Stimulated activated effector memory CD8-positive, alpha-beta T cell treated with anti-CD3 and anti-CD28 coated beads, Interleukin-12 subunit alpha, Interleukin-12 subunit beta, amount 100 ng/mL, for 72 hours (primary cell): Measurements from ENCODE around the gene AKR1D1.

ENCODE experiments used
- ATAC-seq: fragments of 150-1000 bp; cut with Tn5 transposase; 2 replicates; pipeline ENCODE4 v1.10.0; 2021
- DNase-seq, 2 donors: peaks; one replicate each; pipeline ENCODE4 v3.0.0; 2021 to 2022; ENCODE audit warnings: low spot score in 2 of 2
- H3K27ac Mint-ChIP-seq: one replicate; pipeline ENCODE4 v1.8.0; 2022; ENCODE audit warnings: mild to moderate bottlenecking, mixed read lengths
- H3K36me3 Mint-ChIP-seq: one replicate; pipeline ENCODE4 v1.8.0; 2022; ENCODE audit warnings: mild to moderate bottlenecking, mixed read lengths
- H3K4me1 Mint-ChIP-seq: one replicate; pipeline ENCODE4 v1.8.0; 2022; ENCODE audit warnings: mixed read lengths
- H3K4me3 Mint-ChIP-seq: one replicate; pipeline ENCODE4 v1.8.0; 2022; ENCODE audit warnings: mild to moderate bottlenecking, mixed read lengths
- H3K9me3 Mint-ChIP-seq: one replicate; pipeline ENCODE4 v1.8.0; 2022; ENCODE audit warnings: mixed read lengths

The AKR1D1 gene

GRCh38 chr7:138158739-138159528 is 82.7 kb downstream of the AKR1D1 start:
- Mint-ChIP-seq H3K4me3 (no peak overlapping the region), H3K4me1 (no peaks in the 10 kb centered on the region), H3K27ac (no peak overlapping the region), H3K36me3 (no peaks in the 10 kb centered on the region), H3K9me3 (peaks cover under 1% of the 10 kb centered on the region)
- no peak for ATAC-seq
- DNase-seq = no peak

DNA sequence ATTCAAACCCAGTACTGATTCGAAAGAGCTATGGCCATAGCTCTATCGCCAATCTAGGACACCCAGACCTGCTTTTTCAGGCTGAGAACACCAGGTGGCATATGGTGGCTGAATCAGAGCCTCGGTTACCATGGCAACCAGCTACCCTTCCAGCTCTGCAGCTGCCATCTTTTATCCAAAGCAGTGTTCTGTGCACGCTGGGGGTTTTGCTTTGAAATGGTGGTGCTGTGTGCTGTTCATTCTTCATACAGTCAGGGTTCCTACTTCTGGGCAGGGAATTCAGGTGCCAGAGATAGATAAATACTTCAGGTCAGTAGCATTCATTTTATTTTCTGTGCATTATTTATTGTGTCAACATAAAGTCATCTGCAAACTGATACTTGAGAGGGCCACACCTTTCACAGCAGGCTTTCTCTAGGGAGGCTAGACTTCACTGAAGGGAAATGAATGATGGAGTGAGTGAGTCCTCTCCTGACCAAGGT is 85.4 kb downstream of the AKR1D1 start:
- no peaks in the 10 kb centered on the region for H3K4me1 Mint-ChIP-seq
- ATAC-seq = peak; percentile 92
- H3K4me3 Mint-ChIP-seq = no peak overlapping the region

GRCh38 chr7:138162236-138162635 is 86.0 kb downstream of the AKR1D1 start:
- H3K4me3 Mint-ChIP-seq = no peak overlapping the region
- ATAC-seq (no peak), DNase-seq (no peak)
- H3K4me1 Mint-ChIP-seq = no peaks in the 10 kb centered on the region
- H3K27ac Mint-ChIP-seq = no peak overlapping the region
- peaks cover 6% of the 10 kb centered on the region for H3K9me3 Mint-ChIP-seq
- H3K36me3 Mint-ChIP-seq = no peaks in the 10 kb centered on the region

More for the DNA sequence above, 85.4 kb downstream of the AKR1D1 start:
- no peak overlapping the region for H3K27ac Mint-ChIP-seq
- DNase-seq = peak; percentile 28 to 76
- peaks cover 6% of the 10 kb centered on the region for H3K9me3 Mint-ChIP-seq
- H3K36me3 Mint-ChIP-seq = no peaks in the 10 kb centered on the region

DNA sequence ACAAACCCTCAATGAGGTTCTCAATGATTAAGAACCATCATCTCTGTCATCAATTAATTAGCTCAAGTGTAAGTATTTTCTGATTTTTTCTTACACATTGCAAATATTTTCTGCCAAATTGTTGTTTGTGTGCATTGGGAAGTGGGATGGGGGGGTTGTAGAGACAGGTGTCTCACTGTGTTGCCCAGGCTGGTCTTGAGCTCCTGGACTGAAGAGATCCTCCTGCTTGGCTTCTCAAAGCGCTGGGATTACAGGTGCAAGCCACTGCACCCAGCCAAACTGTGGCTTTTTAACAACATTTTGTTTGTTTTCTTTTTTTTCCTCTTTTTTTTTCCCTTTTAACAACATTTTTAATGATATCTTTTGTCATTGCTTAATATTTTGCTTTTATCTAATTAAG is 87.5 kb downstream of the AKR1D1 start:
- peaks cover 6% of the 10 kb centered on the region for H3K9me3 Mint-ChIP-seq
- no peak overlapping the region for H3K27ac Mint-ChIP-seq
- H3K4me1 Mint-ChIP-seq = no peaks in the 10 kb centered on the region
- no peaks in the 10 kb centered on the region for H3K36me3 Mint-ChIP-seq
- DNase-seq = no peak
- ATAC-seq = no peak
- H3K4me3 Mint-ChIP-seq = no peak overlapping the region

DNA sequence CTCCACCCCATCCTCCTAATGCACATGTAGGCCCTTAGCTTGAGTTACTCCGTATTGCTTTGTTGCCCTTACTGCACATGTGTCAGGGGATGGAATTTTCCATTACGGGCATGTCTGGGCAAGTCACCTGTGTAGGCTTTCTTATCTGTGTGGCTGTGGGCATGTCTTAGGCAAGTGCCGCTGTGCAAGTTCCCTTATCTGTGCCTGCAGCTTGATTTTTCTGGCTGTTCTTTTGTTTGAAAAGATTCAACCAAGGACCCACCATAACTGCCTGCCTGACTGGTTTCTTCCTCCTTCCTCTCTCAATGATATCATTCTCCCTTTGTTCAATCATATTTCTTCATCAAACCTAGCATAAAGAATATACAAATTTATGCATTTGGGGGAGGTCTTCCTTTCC is 88.5 kb downstream of the AKR1D1 start:
- Mint-ChIP-seq H3K27ac (no peak overlapping the region), H3K36me3 (no peaks in the 10 kb centered on the region), H3K4me3 (no peak overlapping the region), H3K4me1 (no peaks in the 10 kb centered on the region), H3K9me3 (peaks cover 6% of the 10 kb centered on the region)
- no peak for DNase-seq
- ATAC-seq = no peak

DNA sequence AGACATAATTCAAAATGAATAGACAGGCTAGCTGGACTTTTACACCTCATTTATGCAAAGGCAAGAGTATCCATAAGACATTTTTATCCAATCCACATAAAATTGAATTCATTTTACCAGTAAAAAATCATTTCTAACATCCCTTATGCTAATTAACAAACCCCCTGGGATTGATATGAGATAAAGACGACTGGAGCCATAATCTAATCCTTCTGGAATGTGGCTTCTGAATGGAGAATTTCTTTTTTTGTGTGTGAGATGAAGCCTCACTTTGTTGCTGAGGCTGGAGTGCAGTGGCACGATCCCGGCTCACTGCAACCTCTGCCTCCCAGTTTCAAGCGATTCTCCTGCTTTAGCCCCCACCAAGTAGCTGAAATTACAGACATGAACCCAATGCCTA is 90.4 kb downstream of the AKR1D1 start:
- Mint-ChIP-seq H3K4me3 (no peak overlapping the region), H3K4me1 (peaks cover 6% of the 10 kb centered on the region), H3K9me3 (peaks cover 6% of the 10 kb centered on the region), H3K36me3 (no peaks in the 10 kb centered on the region), H3K27ac (no peak overlapping the region)
- no peak for ATAC-seq
- DNase-seq = no peak

GRCh38 chr7:138167222-138167621 is 91.0 kb downstream of the AKR1D1 start:
- DNase-seq (no peak), ATAC-seq (no peak)
- H3K9me3 Mint-ChIP-seq = peaks cover 6% of the 10 kb centered on the region
- no peak overlapping the region for H3K4me3 Mint-ChIP-seq
- H3K27ac Mint-ChIP-seq = no peak overlapping the region
- H3K4me1 Mint-ChIP-seq = peaks cover 6% of the 10 kb centered on the region
- no peaks in the 10 kb centered on the region for H3K36me3 Mint-ChIP-seq

DNA sequence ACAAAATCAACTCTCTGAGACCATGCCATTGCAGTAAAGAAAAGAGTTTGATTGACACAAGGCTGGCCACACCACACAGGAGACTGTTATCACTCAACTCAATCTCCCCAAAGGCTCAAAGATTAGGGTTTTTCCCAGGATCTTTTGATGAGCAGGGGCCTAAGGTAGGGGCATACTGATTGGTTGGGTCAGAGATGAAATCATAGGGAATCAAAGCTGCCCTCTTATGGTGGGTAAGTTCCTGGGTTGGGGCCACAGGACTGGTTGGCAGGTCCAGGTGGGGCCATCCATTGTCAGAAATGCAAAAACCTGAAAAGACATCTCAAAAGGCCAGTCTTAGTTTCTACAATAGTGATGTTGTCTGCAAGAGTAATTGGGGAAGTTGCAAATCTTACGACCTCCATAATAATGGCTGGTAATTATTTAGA is 91.6 kb downstream of the AKR1D1 start:
- Mint-ChIP-seq H3K36me3 (no peaks in the 10 kb centered on the region), H3K4me3 (no peak overlapping the region), H3K9me3 (peaks cover 6% of the 10 kb centered on the region), H3K27ac (no peak overlapping the region), H3K4me1 (peaks cover 6% of the 10 kb centered on the region)
- ATAC-seq = no peak
- DNase-seq = no peak
